Measurements from ENCODE around the gene FLT3LG.

The FLT3LG gene

DNA sequence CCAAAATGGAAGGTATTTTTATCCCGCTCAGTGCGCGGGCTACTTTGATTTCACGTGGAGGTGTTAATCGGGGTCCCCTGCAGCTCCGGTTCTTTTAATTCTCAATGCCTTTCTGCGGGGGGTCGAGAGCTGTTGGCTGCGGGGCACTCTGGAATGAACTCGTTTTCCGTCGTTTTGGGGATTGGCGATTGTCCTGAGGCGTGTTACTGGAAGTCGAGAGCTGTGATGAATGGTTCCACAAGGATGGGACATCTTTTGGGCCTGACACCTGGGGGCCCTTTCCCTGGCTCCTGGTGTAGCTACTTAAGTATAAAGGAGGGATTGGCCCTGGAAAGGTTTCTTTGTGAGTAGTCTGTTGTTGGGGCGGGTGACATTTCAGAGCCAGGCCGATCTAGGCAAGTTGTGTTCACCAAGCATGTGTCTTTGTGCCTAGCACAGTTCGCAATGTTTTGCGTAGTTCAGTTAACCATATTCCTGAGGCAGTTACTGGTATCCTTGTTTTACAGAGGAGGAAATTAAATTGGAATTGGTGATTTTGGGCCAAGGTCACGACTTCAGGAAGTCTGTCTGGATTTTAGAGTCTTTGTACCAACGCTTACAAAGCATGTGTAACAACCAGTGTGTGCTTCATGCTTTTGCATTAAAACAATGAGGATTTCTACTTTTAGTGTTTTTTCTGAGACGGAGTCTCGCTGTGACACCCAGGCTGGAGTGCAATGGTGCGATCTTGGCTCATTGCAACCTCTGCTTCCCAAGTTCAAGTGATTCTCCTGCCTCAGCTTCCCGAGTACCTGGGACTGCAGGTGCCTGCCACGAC, 14.2 kb downstream of the FLT3LG start:
- DNase-seq (ENCODE audit: low read depth, low spot score): no peak

DNA sequence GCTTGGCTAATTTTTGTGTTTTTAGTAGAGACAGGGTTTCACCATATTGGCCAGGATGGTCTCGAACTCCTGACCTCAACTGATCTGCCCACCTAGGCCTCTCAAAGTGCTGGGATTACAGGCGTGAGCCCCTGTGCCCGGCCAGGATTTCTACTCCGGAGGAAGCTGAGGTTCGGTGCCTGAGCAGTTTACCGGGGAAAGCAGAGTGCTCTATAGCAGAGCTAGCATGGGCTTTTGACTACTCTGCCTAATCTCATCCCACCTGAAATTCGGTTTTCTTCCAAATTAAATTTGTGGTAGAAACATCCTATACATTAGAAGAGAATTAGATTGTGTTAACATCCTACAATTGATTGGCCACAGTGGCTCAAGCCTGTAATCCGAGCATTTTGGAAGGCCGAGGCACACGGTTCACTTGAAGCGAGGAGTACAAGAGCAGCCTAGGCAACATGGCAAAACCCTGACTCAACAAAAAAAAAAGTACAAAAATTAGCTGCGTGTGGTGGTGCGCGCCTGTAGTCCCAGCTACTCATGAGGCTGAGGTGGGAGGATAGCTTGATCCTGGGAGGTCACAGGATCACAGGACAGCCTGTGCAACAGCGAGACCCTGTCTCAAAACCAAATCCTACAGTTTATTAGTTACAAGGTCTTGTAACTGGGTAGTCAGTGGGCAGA, 15.0 kb downstream of the FLT3LG start:
- no peak for DNase-seq (ENCODE audit: low read depth, low spot score)

DNA sequence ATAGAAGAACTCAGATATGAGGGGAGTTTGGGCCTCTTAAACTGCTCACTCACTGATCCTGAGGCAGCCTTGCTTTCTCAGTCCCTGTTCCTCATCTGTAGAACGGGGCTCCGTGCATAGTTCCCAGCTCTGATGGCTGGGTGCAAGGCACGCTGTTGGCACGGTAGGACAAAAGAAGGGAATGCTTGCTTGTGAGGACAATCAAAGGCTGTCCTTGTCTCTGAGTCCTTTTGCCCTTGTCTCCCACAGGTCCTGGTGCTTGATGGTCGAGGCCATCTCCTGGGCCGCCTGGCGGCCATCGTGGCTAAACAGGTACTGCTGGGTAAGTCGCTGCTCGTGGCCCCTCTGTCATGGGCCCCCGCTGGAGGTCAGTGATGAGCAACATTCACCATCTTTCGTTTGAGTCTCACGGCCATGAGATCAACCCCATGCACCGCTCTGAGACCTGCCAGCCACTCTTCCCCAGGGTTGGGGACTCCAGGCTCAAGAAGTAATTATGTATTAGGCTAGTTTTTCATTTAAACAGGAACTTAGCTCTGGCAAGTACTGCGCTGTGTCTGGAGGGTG, 15.7 kb downstream of the FLT3LG start:
- no peak for DNase-seq (ENCODE audit: low read depth, low spot score)

DNA sequence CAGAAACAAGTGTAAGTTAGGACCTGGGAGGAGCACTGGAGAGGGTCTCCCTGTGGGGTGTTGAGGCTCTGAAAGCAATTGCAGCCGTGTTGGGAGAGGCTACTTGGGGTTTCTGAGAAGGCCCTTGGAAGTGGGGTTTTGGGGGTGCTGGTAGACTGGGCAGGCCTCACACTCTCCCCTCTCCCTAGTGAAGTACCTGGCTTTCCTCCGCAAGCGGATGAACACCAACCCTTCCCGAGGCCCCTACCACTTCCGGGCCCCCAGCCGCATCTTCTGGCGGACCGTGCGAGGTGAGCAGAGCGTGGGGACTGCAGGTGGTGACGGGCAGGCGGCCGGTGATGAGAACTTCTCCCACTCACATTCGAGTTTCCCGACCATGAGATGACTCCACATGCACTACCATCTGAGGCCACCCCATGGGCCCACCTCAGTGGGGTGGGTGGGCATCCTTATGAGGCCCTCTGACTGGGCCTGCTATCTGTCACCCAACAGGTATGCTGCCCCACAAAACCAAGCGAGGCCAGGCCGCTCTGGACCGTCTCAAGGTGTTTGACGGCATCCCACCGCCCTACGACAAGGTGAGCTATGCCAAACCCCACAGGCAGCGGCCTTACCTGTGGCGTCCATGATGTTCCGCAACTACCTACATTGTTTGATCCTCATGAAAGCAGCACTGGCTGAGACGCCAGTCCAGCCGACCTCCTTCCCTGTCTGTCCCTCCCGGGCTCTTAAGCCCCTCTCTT, 16.4 kb downstream of the FLT3LG start:
- no peak for DNase-seq (ENCODE audit: low read depth, low spot score)

DNA sequence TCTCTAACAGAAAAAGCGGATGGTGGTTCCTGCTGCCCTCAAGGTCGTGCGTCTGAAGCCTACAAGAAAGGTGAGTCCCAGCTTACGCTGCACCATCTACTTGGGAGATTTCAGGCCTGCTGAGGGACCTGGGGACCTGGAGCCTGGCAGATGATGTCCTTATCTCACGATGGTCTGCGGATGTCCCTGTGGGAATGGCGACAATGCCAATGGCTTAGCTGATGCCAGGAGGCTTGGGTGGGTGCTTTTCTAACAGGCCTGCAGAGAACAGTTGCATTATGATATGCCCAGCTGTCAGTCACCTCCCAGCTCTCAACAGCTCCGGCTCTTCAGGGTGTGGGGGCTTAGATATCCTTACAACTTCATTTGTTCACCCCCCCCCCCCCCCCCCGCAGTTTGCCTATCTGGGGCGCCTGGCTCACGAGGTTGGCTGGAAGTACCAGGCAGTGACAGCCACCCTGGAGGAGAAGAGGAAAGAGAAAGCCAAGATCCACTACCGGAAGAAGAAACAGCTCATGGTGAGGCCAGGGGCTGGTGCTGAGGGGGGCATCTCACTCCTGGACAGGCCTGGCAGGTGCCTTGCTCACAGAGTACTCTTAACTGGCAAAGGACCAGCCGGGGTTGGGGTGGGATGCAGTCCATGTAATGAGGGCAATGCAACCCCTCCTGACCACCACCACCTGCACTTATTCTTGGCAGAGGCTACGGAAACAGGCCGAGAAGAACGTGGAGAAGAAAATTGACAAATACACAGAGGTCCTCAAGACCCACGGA, 17.2 kb downstream of the FLT3LG start:
- no peak for DNase-seq (ENCODE audit: low read depth, low spot score)

DNA sequence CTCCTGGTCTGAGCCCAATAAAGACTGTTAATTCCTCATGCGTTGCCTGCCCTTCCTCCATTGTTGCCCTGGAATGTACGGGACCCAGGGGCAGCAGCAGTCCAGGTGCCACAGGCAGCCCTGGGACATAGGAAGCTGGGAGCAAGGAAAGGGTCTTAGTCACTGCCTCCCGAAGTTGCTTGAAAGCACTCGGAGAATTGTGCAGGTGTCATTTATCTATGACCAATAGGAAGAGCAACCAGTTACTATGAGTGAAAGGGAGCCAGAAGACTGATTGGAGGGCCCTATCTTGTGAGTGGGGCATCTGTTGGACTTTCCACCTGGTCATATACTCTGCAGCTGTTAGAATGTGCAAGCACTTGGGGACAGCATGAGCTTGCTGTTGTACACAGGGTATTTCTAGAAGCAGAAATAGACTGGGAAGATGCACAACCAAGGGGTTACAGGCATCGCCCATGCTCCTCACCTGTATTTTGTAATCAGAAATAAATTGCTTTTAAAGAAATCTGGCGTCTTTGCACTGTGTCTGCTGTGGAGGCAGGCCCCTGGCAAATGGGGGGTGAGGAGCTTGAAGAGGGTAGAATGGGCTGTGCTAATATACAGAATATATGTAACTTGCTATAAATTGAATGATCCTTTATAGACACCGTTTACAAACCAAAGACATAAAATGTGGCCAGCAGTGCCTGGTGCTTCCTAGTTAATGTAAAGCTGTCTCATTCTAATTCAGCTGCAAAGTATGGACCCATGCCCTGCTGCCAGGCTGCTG, 18.0 kb downstream of the FLT3LG start:
- no peak for DNase-seq (ENCODE audit: low read depth, low spot score)

DNA sequence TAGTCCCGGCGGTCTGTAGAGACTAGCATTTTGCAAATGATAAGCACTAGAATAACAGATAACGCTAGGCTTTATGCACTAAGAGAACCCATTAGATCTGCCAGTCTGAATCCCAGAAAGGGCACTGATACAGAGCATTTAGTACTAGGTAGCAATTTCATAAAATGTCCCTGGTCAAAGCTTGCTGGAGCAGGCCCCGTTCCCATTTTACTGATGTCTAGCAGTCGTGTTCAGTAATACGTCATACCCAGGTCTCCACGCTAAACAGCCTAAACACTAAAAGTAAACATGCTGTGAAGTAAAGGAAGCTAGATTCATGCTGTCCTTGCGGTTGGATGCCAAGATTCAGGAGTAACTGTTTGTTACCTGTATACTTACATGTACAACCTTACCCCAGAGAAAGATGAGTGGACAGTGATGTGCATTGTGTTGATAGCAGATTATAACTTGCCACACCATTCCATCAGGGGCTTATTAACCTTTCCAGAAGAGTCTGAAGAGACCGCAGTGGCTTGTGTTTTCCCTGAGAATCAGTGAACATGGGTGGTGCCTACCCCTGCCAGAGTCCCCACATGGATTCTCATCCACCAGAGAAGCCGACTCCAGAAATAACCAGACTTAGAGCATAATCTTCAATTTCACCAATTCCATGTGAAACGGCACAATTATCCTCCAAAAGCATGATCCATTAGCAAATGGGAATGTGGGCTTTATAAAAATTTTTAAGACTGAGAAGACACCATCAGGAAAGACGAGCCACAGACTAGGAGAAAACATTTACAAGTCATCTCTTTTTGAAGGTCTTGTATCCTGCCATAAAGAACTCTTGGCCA, 18.8 kb downstream of the FLT3LG start:
- DNase-seq (ENCODE audit: low read depth, low spot score): no peak

DNA sequence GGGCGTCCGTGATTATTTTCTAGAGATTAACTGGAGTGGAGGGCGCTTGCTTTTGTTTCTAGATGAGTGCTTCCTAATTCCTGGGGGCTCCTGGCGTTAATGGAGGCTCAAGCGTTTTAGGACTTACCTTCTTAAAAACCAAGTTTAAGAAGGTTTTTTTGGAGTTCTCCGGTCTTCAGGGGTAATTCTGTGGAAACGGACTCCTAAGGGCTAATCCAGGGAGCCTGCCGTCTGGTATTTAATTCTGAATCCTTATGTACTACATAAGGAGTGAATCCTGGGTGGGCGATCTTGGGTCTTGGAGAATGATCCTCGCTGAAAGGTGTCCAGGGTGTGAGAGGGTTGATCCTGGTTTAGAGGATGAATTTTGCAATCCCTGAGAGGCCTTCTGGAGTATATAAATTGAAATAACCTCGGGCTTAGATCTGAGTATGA, 22.6 kb downstream of the FLT3LG start:
- no peak for DNase-seq (ENCODE audit: low read depth, low spot score)

DNA sequence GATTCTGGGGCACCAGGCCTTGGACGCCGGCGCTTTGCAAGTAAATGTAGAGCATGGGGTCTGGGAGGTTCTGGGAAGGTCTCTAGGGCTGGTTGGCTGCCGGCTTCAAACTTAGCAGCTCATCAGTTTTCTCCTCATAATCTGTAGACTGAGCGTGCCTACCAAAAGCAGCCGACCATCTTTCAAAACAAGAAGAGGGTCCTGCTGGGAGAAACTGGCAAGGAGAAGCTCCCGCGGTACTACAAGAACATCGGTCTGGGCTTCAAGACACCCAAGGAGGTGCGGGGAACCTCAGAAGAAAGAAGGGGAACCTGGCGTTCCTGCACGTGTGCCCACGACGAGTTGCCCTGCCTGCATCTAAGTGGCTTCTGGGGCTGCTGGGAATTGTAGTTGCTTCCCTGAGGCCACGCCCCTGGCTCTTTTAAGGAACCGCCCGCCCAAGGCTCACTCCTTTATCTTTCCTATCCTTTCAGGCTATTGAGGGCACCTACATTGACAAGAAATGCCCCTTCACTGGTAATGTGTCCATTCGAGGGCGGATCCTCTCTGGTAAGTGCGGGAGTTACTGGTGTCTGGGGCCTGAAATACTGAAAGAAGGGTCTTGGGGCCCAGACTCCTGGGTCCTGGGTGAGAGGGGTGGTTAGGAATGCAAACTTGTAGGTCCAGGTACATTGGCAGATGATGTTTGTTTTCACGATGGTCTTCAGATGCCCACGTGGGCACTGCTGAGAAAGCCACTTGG, 23.2 kb downstream of the FLT3LG start:
- DNase-seq (ENCODE audit: low read depth, low spot score): peak; percentile 71

DNA sequence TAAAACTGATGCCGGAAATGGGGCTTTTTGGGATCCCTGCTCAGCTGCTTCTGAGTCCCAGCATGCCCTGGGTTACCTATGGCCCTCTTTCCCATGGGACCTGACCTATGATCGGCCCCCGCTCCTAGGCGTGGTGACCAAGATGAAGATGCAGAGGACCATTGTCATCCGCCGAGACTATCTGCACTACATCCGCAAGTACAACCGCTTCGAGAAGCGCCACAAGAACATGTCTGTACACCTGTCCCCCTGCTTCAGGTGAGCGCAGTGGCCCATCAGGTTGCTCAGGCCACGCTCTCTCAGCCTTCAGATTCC, 23.7 kb downstream of the FLT3LG start:
- DNase-seq (ENCODE audit: low read depth, low spot score): no peak

DNA sequence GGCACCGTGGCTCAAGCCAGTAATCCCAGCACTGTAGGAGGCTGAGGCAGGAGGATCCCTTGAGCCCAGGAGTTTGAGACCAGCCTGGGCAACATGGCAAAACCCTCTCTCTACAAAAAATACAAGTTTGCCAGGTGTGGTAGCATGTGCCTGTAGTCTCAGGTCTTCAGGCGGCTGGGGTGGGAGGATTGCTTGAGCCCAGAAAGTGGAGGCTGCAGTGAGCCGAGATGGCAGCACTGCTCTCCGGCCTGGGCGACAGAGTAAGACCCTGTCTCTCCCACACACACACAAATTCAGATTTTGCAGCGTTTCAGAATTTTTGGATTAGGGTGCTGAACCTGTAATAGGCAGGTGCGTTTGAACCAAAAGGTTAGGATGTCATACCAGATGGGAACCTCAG, 24.5 kb downstream of the FLT3LG start:
- DNase-seq (ENCODE audit: low read depth, low spot score): no peak

DNA sequence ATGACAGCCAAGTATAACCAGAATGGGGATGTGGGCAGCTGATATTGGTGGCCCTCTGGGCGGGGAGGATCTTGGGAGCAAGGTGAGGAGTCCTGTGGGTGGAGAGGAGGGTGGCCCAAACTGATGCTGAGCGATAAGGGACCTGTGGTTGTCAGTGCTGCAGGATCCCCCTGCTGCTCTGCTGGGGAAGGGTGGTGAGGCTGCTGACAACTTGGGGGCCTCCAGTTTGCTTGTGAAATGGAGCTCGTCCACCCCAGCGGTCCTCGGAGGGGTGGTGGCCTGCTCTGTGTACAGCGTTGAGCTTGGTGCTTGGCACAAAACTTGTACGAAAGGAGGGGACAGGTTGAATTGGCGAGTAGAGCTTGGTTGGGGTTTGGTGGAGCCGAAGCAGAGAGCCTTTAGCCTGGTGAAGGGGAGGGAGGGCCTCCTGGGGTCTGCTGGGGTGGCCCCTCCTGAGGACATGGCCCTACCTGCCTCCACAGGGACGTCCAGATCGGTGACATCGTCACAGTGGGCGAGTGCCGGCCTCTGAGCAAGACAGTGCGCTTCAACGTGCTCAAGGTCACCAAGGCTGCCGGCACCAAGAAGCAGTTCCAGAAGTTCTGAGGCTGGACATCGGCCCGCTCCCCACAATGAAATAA, 25.1 kb downstream of the FLT3LG start:
- no peak for DNase-seq (ENCODE audit: low read depth, low spot score)

DNA sequence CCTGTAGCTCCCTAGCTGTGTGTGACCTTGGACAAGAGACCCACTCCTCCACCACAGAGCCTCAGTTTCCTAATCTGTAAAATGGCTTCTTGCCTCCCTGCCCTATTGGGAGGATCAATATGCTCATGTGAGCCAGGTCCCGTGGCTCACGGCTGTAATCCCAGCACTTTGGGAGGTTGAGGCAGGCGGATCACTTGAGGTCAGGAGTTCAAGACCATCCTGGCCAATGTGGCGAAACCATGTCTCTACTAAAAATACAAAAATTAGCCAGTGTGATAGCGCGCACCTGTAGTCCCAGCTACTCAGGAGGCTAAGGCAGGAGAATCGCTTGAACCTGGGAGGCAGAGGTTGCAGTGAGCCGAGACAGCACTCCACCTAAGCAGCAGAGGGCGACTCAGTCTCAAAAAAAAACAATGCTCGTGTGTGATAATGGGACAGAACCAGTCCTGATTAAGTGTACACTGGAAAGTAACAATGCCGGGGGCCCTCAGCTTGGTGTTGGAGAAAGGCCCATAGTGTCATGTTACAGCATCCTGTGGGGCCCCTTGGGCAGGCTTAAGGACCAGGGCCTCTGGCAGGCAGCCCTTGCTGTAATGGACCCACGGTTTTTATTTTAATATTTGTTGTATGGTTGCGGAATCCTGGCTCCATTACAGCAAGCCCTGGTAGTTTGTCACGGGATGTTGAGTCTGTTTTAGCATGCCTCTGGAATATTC, 29.0 kb downstream of the FLT3LG start:
- DNase-seq (ENCODE audit: low read depth, low spot score): peak; percentile 79

DNA sequence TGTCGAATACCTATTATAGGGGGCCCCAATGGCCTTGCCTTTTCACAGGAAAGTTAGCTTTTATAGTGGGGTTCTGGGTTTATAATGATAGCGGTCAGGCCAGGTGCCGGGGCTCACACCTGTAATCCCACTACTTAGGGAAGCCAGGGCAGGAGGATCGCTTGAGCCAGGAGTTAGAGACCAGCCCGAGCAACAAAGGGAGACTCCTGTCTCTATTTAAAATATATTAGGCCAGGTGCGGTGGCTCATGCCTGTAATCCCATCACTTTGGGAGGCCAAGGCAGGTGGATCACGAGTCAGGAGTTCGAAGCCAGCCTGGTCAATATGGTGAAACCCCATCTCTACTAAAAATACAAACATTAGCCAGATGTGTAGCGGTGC, 29.6 kb downstream of the FLT3LG start:
- no peak for DNase-seq (ENCODE audit: low read depth, low spot score)

DNA sequence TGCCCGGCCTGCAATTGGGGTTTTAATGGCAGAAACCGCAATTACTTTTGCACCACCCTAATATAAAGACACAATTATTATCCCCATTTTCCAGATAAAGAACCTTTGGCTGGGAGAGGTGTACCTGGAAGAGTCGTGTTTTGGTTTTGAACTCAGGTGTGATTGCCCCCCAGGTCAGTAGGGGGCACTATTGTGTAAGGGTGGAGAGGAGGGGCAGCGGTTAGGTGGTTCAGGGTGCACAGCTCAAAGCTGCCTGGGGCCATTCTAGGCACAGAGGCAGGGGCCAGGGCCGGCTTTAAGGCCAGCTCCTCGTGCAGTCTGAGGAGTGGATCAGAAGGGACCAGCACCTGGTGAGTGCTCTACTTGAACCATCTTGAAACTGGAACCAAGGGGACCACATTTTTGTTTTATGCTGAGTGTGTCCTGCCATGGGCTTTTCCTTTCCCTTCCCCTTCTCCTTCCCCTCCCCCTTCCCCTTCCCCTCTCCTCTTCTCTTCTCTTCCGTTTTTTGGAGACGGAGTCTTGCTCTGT, 32.6 kb downstream of the FLT3LG start:
- peak; percentile 59 for DNase-seq (ENCODE audit: low read depth, low spot score)

DNA sequence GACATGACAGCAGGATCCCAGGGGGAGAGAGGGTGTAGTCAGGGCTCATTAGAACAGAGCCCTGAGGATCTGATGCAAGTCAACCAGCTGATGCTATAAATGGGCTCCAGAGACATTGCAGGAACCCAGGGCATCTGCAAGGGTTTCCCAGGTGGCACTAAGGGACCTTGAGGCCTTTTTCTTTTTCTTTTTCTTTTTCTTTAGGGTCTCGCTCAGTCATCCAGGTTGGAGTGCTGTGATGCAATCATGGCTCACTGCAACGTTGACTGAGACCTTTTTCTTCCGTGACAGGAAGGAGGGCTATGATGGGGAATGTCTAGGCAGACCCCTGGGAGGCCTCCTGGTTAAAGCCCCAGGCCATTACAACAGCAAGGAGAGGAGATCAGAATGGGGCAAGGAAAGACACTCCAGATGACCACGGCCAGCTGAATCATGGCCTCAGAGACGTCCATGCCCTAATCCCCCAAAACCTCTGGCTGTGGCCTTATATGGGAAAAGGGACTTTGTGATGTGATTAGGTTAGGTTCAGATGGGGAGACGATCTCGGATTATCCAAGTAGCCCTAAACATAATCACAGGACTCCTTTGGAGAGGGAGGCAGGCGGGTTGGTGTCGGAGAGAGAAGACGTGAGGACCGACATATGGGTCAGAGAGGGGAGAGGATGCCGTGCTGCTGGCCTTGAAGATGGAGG, 33.9 kb downstream of the FLT3LG start:
- no peak for DNase-seq (ENCODE audit: low read depth, low spot score)

Data from astrocyte of the hippocampus (primary cell).